RWPE2 (cell line): ENCODE measurements around the gene MOGAT3.

Source experiments
- ATAC-seq: fragments of 200-7000 bp; cut with Tn5 transposase; 3 replicates; pipeline ENCODE4 v1.9.1; 2021; ENCODE audit warnings: low read depth
- DNase-seq: peaks from one replicate; pipeline ENCODE4 v3.0.0-alpha.2; 2020; ENCODE audit warnings: low spot score
- H3K27ac ChIP-seq: fragments of 450-650 bp; 2 replicates; pipeline ENCODE4 v1.5.1; 2017; ENCODE audit warnings: mild to moderate bottlenecking; ENCODE audit not compliant: poor library complexity, severe bottlenecking
- H3K27me3 ChIP-seq: fragments of 250-450 bp; sonication (Bioruptor Pico); 2 replicates; pipeline ENCODE4 v1.5.1; 2021; ENCODE audit warnings: mild to moderate bottlenecking, moderate library complexity; ENCODE audit not compliant: insufficient read depth, poor library complexity, severe bottlenecking
- H3K36me3 ChIP-seq: fragments of 250-450 bp; sonication (Bioruptor Pico); 2 replicates; pipeline ENCODE4 v1.5.1; 2020; ENCODE audit warnings: low read depth, mild to moderate bottlenecking, moderate library complexity
- H3K4me1 ChIP-seq: fragments of 250-450 bp; sonication (Bioruptor Pico); 2 replicates; pipeline ENCODE4 v1.5.1; 2021; ENCODE audit warnings: mild to moderate bottlenecking, moderate library complexity; ENCODE audit not compliant: insufficient read depth, poor library complexity, severe bottlenecking
- H3K4me3 ChIP-seq: fragments of 250-450 bp; sonication (Bioruptor Pico); 2 replicates; pipeline ENCODE4 v1.5.1; 2021; ENCODE audit warnings: mild to moderate bottlenecking, moderate library complexity; ENCODE audit not compliant: severe bottlenecking
- H3K9me3 ChIP-seq: fragments of 250-450 bp; sonication (Bioruptor Pico); 2 replicates; pipeline ENCODE4 v1.5.1; 2021; ENCODE audit warnings: mild to moderate bottlenecking, moderate library complexity; ENCODE audit not compliant: severe bottlenecking
- CTCF ChIP-seq: fragments of 450-650 bp; IDR thresholded peaks from one replicate; pipeline ENCODE4 v1.5.1; 2017; ENCODE audit warnings: mild to moderate bottlenecking, moderate library complexity; ENCODE audit not compliant: poor library complexity, severe bottlenecking

Gene MOGAT3

GRCh38 chr7:101237206-101238067, 36.6 kb upstream of the MOGAT3 start, which contains the start of gene CLDN15:
TSS of gene CLDN15 (minus strand) at chr7:101237802. CDS start at chr7:101237581, 221 bp downstream.
- H3K4me3 ChIP-seq, result no peak within 1 kb of the TSS
- H3K36me3 ChIP-seq, result peaks cover 11% of the 10 kb centered on the region
- H3K4me1 ChIP-seq, result peaks cover 3% of the 10 kb centered on the region
- no peak for TF ChIP-seq CTCF
- ATAC-seq, result no peak
- no peak within 1 kb of the TSS for H3K27ac ChIP-seq
- H3K27me3 ChIP-seq, result no peaks in the 10 kb centered on the region
- no peak for DNase-seq
- no peaks in the 10 kb centered on the region for H3K9me3 ChIP-seq

GRCh38 chr7:101236292-101236835, 35.5 kb upstream of the MOGAT3 start:
- TF ChIP-seq CTCF, result no peak
- no peak overlapping the region for H3K4me3 ChIP-seq

GRCh38 chr7:101235522-101235921, 34.7 kb upstream of the MOGAT3 start:
- Histone ChIP-seq H3K36me3 (peaks cover 3% of the 10 kb centered on the region), H3K27ac (no peak overlapping the region), H3K9me3 (no peaks in the 10 kb centered on the region), H3K27me3 (no peaks in the 10 kb centered on the region), H3K4me3 (no peak overlapping the region), H3K4me1 (peaks cover 7% of the 10 kb centered on the region)
- no peak for TF ChIP-seq CTCF
- DNase-seq (no peak), ATAC-seq (no peak)

More at GRCh38 chr7:101236292-101236835, 35.5 kb upstream of the MOGAT3 start:
- Histone ChIP-seq H3K4me1 (peaks cover 7% of the 10 kb centered on the region), H3K36me3 (peaks cover 11% of the 10 kb centered on the region), H3K9me3 (no peaks in the 10 kb centered on the region), H3K27me3 (no peaks in the 10 kb centered on the region), H3K27ac (no peak overlapping the region)
- ATAC-seq, result no peak
- no peak for DNase-seq

- DNase-seq, result no peak
- Histone ChIP-seq H3K4me3 (no peak overlapping the region), H3K27ac (no peak overlapping the region), H3K36me3 (no peaks in the 10 kb centered on the region), H3K4me1 (peaks cover 7% of the 10 kb centered on the region), H3K27me3 (no peaks in the 10 kb centered on the region), H3K9me3 (no peaks in the 10 kb centered on the region)
- TF ChIP-seq CTCF, result no peak
- ATAC-seq, result no peak
These were observed 34.2 kb upstream of the MOGAT3 start for GRCh38 chr7:101235050-101235449.

- no peak for TF ChIP-seq CTCF
- ATAC-seq (no peak), DNase-seq (no peak)
- Histone ChIP-seq H3K27me3 (no peaks in the 10 kb centered on the region), H3K4me3 (no peak overlapping the region), H3K36me3 (no peaks in the 10 kb centered on the region), H3K4me1 (peaks cover 7% of the 10 kb centered on the region), H3K9me3 (no peaks in the 10 kb centered on the region), H3K27ac (no peak overlapping the region)
These were observed 33.8 kb upstream of the MOGAT3 start for GRCh38 chr7:101234636-101235035.
